ENCODE measurements around the gene ADAMTS2.

The ADAMTS2 gene

GRCh38 chr5:179292681-179293635 lies 52.3 kb downstream of the ADAMTS2 start:
- no peaks in the 10 kb centered on the region for H3K79me2 ChIP-seq (ENCODE audit: insufficient read depth, low read length)
- no peak for DNase-seq
- no peaks in the 10 kb centered on the region for H3K9me3 ChIP-seq (ENCODE audit: insufficient read depth, low read length, severe bottlenecking)
- TF ChIP-seq EZH2 (IDR thresholded peaks at IDR 0.05; ENCODE audit: borderline replicate concordance, low read depth, low read length, severe bottlenecking) (no peak), CTCF (IDR thresholded peaks at IDR 0.05; ENCODE audit: borderline replicate concordance, extremely low read depth, low read length, poor library complexity, severe bottlenecking) (no peak)
- no peak overlapping the region for H3K27ac ChIP-seq (ENCODE audit: low read length)
- no peak for ATAC-seq (ENCODE audit: insufficient read depth, low read depth)
- no peak overlapping the region for H3K4me3 ChIP-seq (ENCODE audit: low read depth in 1 of 2, low read length in 2 of 2)
- H3K27me3 ChIP-seq (ENCODE audit: insufficient read depth, low read length, poor library complexity), result no peaks in the 10 kb centered on the region
- H3K36me3 ChIP-seq (ENCODE audit: insufficient read depth, low read length), result no peaks in the 10 kb centered on the region
- H2AFZ ChIP-seq (ENCODE audit: low read depth, low read length), result no peak overlapping the region
- H3K9ac ChIP-seq (ENCODE audit: low read depth, low read length), result no peak overlapping the region
- no peak overlapping the region for H3K4me2 ChIP-seq (ENCODE audit: insufficient read depth, low read length)
- H3K4me1 ChIP-seq (ENCODE audit: insufficient read depth, low read length), result no peaks in the 10 kb centered on the region
- no peaks in the 10 kb centered on the region for H4K20me1 ChIP-seq (ENCODE audit: insufficient read depth, low read length)

- H3K79me2 ChIP-seq (ENCODE audit: insufficient read depth, low read length), result no peaks in the 10 kb centered on the region
Measured at GRCh38 chr5:179292202-179292601, 53.1 kb downstream of the ADAMTS2 start.

GRCh38 chr5:179290681-179291540 lies 54.4 kb downstream of the ADAMTS2 start:
- no peaks in the 10 kb centered on the region for H3K4me1 ChIP-seq (ENCODE audit: insufficient read depth, low read length)
- no peaks in the 10 kb centered on the region for H3K79me2 ChIP-seq (ENCODE audit: insufficient read depth, low read length)
- H3K27ac ChIP-seq (ENCODE audit: low read length), result no peak overlapping the region
- no peak for ATAC-seq (ENCODE audit: insufficient read depth, low read depth)
- no peak for DNase-seq
- no peak overlapping the region for H3K4me2 ChIP-seq (ENCODE audit: insufficient read depth, low read length)
- no peaks in the 10 kb centered on the region for H3K9me3 ChIP-seq (ENCODE audit: insufficient read depth, low read length, severe bottlenecking)
- no peaks in the 10 kb centered on the region for H3K36me3 ChIP-seq (ENCODE audit: insufficient read depth, low read length)
- no peak overlapping the region for H3K9ac ChIP-seq (ENCODE audit: low read depth, low read length)
- TF ChIP-seq EZH2 (IDR thresholded peaks at IDR 0.05; ENCODE audit: borderline replicate concordance, low read depth, low read length, severe bottlenecking) (no peak), CTCF (IDR thresholded peaks at IDR 0.05; ENCODE audit: borderline replicate concordance, extremely low read depth, low read length, poor library complexity, severe bottlenecking) (no peak)
- H4K20me1 ChIP-seq (ENCODE audit: insufficient read depth, low read length), result no peaks in the 10 kb centered on the region
- no peak overlapping the region for H2AFZ ChIP-seq (ENCODE audit: low read depth, low read length)
- no peaks in the 10 kb centered on the region for H3K27me3 ChIP-seq (ENCODE audit: insufficient read depth, low read length, poor library complexity)
- H3K4me3 ChIP-seq (ENCODE audit: low read depth in 1 of 2, low read length in 2 of 2), result no peak overlapping the region

More at GRCh38 chr5:179292202-179292601, 53.1 kb downstream of the ADAMTS2 start:
- ATAC-seq (ENCODE audit: insufficient read depth, low read depth) (no peak), DNase-seq (no peak)
- Histone ChIP-seq H3K4me3 (ENCODE audit: low read depth in 1 of 2, low read length in 2 of 2) (no peak overlapping the region), H2AFZ (ENCODE audit: low read depth, low read length) (no peak overlapping the region), H3K4me2 (ENCODE audit: insufficient read depth, low read length) (no peak overlapping the region), H3K36me3 (ENCODE audit: insufficient read depth, low read length) (no peaks in the 10 kb centered on the region), H3K27ac (ENCODE audit: low read length) (no peak overlapping the region), H3K9ac (ENCODE audit: low read depth, low read length) (no peak overlapping the region), H3K9me3 (ENCODE audit: insufficient read depth, low read length, severe bottlenecking) (no peaks in the 10 kb centered on the region), H3K27me3 (ENCODE audit: insufficient read depth, low read length, poor library complexity) (no peaks in the 10 kb centered on the region), H3K4me1 (ENCODE audit: insufficient read depth, low read length) (no peaks in the 10 kb centered on the region), H4K20me1 (ENCODE audit: insufficient read depth, low read length) (no peaks in the 10 kb centered on the region)
- TF ChIP-seq EZH2 (IDR thresholded peaks at IDR 0.05; ENCODE audit: borderline replicate concordance, low read depth, low read length, severe bottlenecking), result no peak
- TF ChIP-seq CTCF (IDR thresholded peaks at IDR 0.05; ENCODE audit: borderline replicate concordance, extremely low read depth, low read length, poor library complexity, severe bottlenecking), result no peak

All from DND-41 (cell line).